HUDEP-2 (cell line): ENCODE results near the gene FAAP100.

Source experiments
- DNase-seq, 76 experiments: peaks; one replicate each; lab custom pipeline; 2025; ENCODE audit not compliant: unreplicated experiment in 76 of 76; lab: John Stamatoyannopoulos, UW

The FAAP100 gene

GRCh38 chr17:81577278-81578000, 25.3 kb upstream of the FAAP100 start:
- DNase-seq = no peak

- no peak for DNase-seq
These were observed 24.6 kb upstream of the FAAP100 start for GRCh38 chr17:81576621-81577277.

- DNase-seq = no peak
These were observed 23.7 kb upstream of the FAAP100 start for GRCh38 chr17:81575836-81576235.

GRCh38 chr17:81574643-81574956, 22.4 kb upstream of the FAAP100 start:
- DNase-seq = no peak

GRCh38 chr17:81573794-81574642, 21.9 kb upstream of the FAAP100 start:
- DNase-seq = no peak

- no peak for DNase-seq
These were observed 20.5 kb upstream of the FAAP100 start for GRCh38 chr17:81572563-81573168.

GRCh38 chr17:81570964-81571363, 18.8 kb upstream of the FAAP100 start:
- no peak for DNase-seq

GRCh38 chr17:81569986-81570514, 17.9 kb upstream of the FAAP100 start:
- no peak for DNase-seq

- DNase-seq = no peak
These were observed 16.3 kb upstream of the FAAP100 start for GRCh38 chr17:81568416-81568815.

GRCh38 chr17:81567191-81567590, 15.0 kb upstream of the FAAP100 start:
- DNase-seq = no peak

- peak in 15 of 76 experiments; percentile 5 to 27 (median 13) for DNase-seq
These were observed 14.4 kb upstream of the FAAP100 start for GRCh38 chr17:81566461-81567126.

GRCh38 chr17:81565231-81565630, 13.1 kb upstream of the FAAP100 start:
- no peak for DNase-seq

GRCh38 chr17:81564778-81565177, 12.6 kb upstream of the FAAP100 start:
- no peak for DNase-seq

GRCh38 chr17:81563861-81564586, 11.9 kb upstream of the FAAP100 start:
- DNase-seq = no peak

- no peak for DNase-seq
These were observed 9.3 kb upstream of the FAAP100 start for GRCh38 chr17:81561494-81561885.

GRCh38 chr17:81558941-81559806, 7.0 kb upstream of the FAAP100 start:
- no peak for DNase-seq

- no peak for DNase-seq
These were observed 5.9 kb upstream of the FAAP100 start for GRCh38 chr17:81558115-81558468.

GRCh38 chr17:81557276-81558114, 5.3 kb upstream of the FAAP100 start:
- no peak for DNase-seq
